ENCODE data around the gene ACYP2. TPM values are rescaled to one million over a fixed set of nuclear protein-coding genes. Genes with fewer than 3 reads are reported as not detected.

ACYP2 gene
- total RNA-seq, 2 donors from 2014 or later: 13.6 to 14.1 TPM

- Histone ChIP-seq H3K9ac (ENCODE audit: low read depth in 2 of 2, low read length in 2 of 2) (no peak overlapping the region), H3K27ac (no peak overlapping the region), H3K9me3 (no peaks in the 10 kb centered on the region), H3K36me3 (no peaks in the 10 kb centered on the region), H3K4me1 (no peaks in the 10 kb centered on the region), H3K27me3 (no peaks in the 10 kb centered on the region), H3K4me3 (no peak overlapping the region)
- intact Hi-C loops (cut with DNase I): no loop called here
- TF ChIP-seq CTCF (IDR thresholded peaks at IDR 0.05): no peak
- no peak for DNase-seq
These were observed 183.1 kb downstream of the ACYP2 start for GRCh38 chr2:54298514-54298913.

GRCh38 chr2:54303631-54304030, 188.2 kb downstream of the ACYP2 start:
- no peak overlapping the region for H3K27ac ChIP-seq
- TF ChIP-seq CTCF (IDR thresholded peaks at IDR 0.05): no peak

GRCh38 chr2:54306556-54306955, 191.1 kb downstream of the ACYP2 start:
- Histone ChIP-seq H3K9ac (ENCODE audit: low read depth in 2 of 2, low read length in 2 of 2) (no peak overlapping the region), H3K27me3 (no peaks in the 10 kb centered on the region), H3K4me1 (no peaks in the 10 kb centered on the region), H3K27ac (no peak overlapping the region), H3K9me3 (no peaks in the 10 kb centered on the region), H3K4me3 (no peak overlapping the region), H3K36me3 (no peaks in the 10 kb centered on the region)
- no peak for TF ChIP-seq CTCF (IDR thresholded peaks at IDR 0.05)
- intact Hi-C loops (cut with DNase I): no loop called here
- no peak for DNase-seq

More at GRCh38 chr2:54303631-54304030, 188.2 kb downstream of the ACYP2 start:
- DNase-seq: no peak
- Histone ChIP-seq H3K9ac (ENCODE audit: low read depth in 2 of 2, low read length in 2 of 2) (no peak overlapping the region), H3K4me3 (no peak overlapping the region), H3K36me3 (no peaks in the 10 kb centered on the region), H3K9me3 (no peaks in the 10 kb centered on the region), H3K4me1 (no peaks in the 10 kb centered on the region), H3K27me3 (no peaks in the 10 kb centered on the region)
- intact Hi-C loops (cut with DNase I): no loop called here

- no peaks in the 10 kb centered on the region for H3K4me1 ChIP-seq
- intact Hi-C loops (cut with DNase I): no loop called here
- H3K9ac ChIP-seq (ENCODE audit: low read depth in 2 of 2, low read length in 2 of 2): no peak overlapping the region
- no peaks in the 10 kb centered on the region for H3K27me3 ChIP-seq
- no peak overlapping the region for H3K27ac ChIP-seq
- no peak overlapping the region for H3K4me3 ChIP-seq
- H3K9me3 ChIP-seq: no peaks in the 10 kb centered on the region
- no peak for TF ChIP-seq CTCF (IDR thresholded peaks at IDR 0.05)
- DNase-seq: no peak
- no peaks in the 10 kb centered on the region for H3K36me3 ChIP-seq
These were observed 192.8 kb downstream of the ACYP2 start for GRCh38 chr2:54308186-54308585.

- H3K27me3 ChIP-seq: no peaks in the 10 kb centered on the region
- no peak for DNase-seq
- H3K36me3 ChIP-seq: no peaks in the 10 kb centered on the region
- no peak overlapping the region for H3K9ac ChIP-seq (ENCODE audit: low read depth in 2 of 2, low read length in 2 of 2)
- no peaks in the 10 kb centered on the region for H3K9me3 ChIP-seq
- no peak overlapping the region for H3K27ac ChIP-seq
- TF ChIP-seq CTCF (IDR thresholded peaks at IDR 0.05): no peak
- H3K4me1 ChIP-seq: no peaks in the 10 kb centered on the region
- intact Hi-C loops (cut with DNase I): no loop called here
- H3K4me3 ChIP-seq: no peak overlapping the region
These were observed 193.4 kb downstream of the ACYP2 start for GRCh38 chr2:54308782-54309181.

- no peak for DNase-seq
- Histone ChIP-seq H3K4me3 (no peak overlapping the region), H3K36me3 (no peaks in the 10 kb centered on the region), H3K9ac (ENCODE audit: low read depth in 2 of 2, low read length in 2 of 2) (no peak overlapping the region), H3K27me3 (no peaks in the 10 kb centered on the region), H3K27ac (no peak overlapping the region), H3K4me1 (no peaks in the 10 kb centered on the region), H3K9me3 (no peaks in the 10 kb centered on the region)
- intact Hi-C loops (cut with DNase I): no loop called here
- no peak for TF ChIP-seq CTCF (IDR thresholded peaks at IDR 0.05)
These were observed 194.9 kb downstream of the ACYP2 start for GRCh38 chr2:54310311-54310710.

All from colonic mucosa (tissue), 4 donors.